ENCODE measurements around the gene CDC42EP3. TPM values are rescaled to one million over a fixed set of nuclear protein-coding genes. Genes with fewer than 3 reads are reported as not detected.

CDC42EP3 gene
- total RNA-seq, 4 donors from 2014 or later = 12.1 to 54.9 (median 29.9) TPM

DNA sequence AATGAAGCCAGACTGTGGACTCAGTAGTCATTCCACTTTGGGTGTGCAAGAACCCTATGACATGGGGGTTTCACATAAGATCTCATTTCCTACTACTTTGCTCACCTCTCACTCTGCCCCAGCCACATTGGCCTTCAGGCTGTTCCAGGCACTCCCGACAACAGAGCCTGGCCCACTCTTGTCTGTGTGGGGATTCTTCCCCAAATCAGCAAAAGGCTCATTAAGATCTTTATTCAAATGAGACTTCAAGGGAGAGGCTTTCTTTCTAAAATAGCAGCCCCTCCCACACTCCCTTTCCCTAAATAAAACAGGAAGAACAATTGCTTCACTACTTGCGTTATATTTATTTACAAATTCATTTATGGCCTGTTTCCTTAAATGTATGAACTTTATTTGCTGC lies 3.5 kb upstream of the CDC42EP3 start:
- ATAC-seq (ENCODE audit: low FRiP score) = no peak
- TF ChIP-seq, protein P1, sequence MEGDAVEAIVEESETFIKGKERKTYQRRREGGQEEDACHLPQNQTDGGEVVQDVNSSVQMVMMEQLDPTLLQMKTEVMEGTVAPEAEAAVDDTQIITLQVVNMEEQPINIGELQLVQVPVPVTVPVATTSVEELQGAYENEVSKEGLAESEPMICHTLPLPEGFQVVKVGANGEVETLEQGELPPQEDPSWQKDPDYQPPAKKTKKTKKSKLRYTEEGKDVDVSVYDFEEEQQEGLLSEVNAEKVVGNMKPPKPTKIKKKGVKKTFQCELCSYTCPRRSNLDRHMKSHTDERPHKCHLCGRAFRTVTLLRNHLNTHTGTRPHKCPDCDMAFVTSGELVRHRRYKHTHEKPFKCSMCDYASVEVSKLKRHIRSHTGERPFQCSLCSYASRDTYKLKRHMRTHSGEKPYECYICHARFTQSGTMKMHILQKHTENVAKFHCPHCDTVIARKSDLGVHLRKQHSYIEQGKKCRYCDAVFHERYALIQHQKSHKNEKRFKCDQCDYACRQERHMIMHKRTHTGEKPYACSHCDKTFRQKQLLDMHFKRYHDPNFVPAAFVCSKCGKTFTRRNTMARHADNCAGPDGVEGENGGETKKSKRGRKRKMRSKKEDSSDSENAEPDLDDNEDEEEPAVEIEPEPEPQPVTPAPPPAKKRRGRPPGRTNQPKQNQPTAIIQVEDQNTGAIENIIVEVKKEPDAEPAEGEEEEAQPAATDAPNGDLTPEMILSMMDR (IDR thresholded peaks at IDR 0.05) = no peak
- DNase-seq (ENCODE audit: low spot score) = no peak

GRCh38 chr2:37672870-37673184 lies 1.4 kb upstream of the CDC42EP3 start:
- no peak for DNase-seq (ENCODE audit: low spot score)
- TF ChIP-seq, protein P1 (IDR thresholded peaks at IDR 0.05) = no peak
- no peak for ATAC-seq (ENCODE audit: low FRiP score)

DNA sequence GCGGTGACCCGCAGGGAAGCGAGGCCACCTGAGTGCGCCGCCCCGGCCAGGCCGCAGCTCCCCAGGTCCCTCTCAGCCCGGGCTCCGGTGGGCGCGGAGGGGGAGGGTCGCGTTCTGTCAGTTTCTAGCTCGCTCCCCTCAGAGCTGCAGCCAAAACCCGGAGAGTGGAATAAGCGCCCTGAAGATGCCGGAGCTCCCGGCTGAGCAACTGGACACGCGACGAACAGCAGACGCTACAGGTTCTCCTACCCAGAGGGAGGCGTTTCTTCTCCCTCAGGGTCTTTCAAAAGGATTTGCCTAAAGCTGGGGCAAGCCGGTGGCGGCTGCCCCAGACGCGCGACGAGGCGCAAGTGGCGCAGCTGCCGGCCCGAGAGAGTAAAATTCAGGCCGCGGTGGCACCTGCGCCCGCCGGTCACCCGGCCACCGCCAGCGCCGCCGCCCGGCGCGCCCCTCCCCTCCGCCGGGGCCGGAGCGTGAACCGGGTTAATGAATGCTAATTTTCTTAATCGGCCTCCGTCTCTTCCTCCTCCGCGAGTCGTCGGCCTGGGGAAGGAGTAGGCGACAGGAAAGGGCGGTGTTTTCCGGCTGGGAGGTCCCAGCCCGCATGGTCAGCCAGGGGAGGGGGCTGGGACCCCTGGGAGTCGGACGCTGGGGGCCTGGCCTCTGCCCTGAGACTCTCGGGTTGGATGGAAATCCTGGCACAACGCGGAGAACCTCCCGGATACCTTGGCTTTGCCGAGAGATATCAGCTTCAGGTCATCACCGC lies 845 bp upstream of the CDC42EP3 start:
- DNase-seq (ENCODE audit: low spot score) = no peak
- TF ChIP-seq, protein P1 (IDR thresholded peaks at IDR 0.05) = no peak
- peak; percentile 67 for ATAC-seq (ENCODE audit: low FRiP score)

- TF ChIP-seq, protein P1 (IDR thresholded peaks at IDR 0.05) = no peak
- no peak for ATAC-seq (ENCODE audit: low FRiP score)
- no peak for DNase-seq (ENCODE audit: low spot score)
Measured at GRCh38 chr2:37671816-37672103, 318 bp upstream of the CDC42EP3 start.

DNA sequence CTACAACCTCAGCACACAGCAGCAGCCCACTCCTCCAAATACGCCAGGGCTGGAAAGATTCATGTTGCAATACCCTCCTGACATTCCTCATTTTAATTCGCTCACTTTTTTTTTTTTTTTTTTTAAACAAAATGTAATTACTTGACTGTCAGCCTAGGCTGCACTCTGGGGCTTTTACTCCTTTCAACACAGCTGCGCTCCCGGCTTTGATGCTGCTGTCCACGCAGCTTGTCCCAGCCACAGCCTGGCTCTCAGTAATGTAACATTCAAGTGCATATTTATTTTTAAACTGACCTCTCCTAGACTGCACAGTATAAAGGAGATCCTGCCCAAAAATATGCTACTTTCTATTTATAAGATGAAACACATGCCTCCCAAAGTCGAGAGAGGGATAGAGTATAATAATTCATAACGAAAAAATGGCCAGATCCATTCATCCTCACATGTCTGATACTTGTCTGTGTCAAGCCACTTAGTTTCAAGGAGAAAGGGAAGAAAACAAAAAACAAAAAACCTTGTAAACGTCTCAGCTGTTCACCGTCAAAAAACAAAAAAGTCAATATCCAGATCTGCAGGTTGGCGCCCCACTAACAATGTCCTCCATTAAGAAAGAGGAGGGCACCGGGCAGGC lies 949 bp downstream of the CDC42EP3 start:
- TF ChIP-seq, protein P1 (IDR thresholded peaks at IDR 0.05) = no peak
- DNase-seq (ENCODE audit: low spot score) (no peak), ATAC-seq (ENCODE audit: low FRiP score) (no peak)

GRCh38 chr2:37669446-37669845 lies 2.0 kb downstream of the CDC42EP3 start:
- DNase-seq (ENCODE audit: low spot score) (no peak), ATAC-seq (ENCODE audit: low FRiP score) (no peak)
- TF ChIP-seq, protein P1 (IDR thresholded peaks at IDR 0.05) = no peak

- no peak for ATAC-seq (ENCODE audit: low FRiP score)
- DNase-seq (ENCODE audit: low spot score) = no peak
Measured at GRCh38 chr2:37667704-37668103, 3.7 kb downstream of the CDC42EP3 start.

More at GRCh38 chr2:37667704-37668103, 3.7 kb downstream of the CDC42EP3 start:
- TF ChIP-seq, protein P1 (IDR thresholded peaks at IDR 0.05) = no peak

Data from omental fat pad (tissue), 4 donors.